ENCODE data around the gene RIOK3. TPM values are rescaled to one million over a fixed set of nuclear protein-coding genes. Genes with fewer than 3 reads are reported as not detected.

The RIOK3 gene
- 10 to 100 TPM; 21.9 to 39.7 (median 36.5) TPM for total RNA-seq
- 10 to 100 TPM; 30.4 to 37.4 TPM for polyA plus RNA-seq

DNA sequence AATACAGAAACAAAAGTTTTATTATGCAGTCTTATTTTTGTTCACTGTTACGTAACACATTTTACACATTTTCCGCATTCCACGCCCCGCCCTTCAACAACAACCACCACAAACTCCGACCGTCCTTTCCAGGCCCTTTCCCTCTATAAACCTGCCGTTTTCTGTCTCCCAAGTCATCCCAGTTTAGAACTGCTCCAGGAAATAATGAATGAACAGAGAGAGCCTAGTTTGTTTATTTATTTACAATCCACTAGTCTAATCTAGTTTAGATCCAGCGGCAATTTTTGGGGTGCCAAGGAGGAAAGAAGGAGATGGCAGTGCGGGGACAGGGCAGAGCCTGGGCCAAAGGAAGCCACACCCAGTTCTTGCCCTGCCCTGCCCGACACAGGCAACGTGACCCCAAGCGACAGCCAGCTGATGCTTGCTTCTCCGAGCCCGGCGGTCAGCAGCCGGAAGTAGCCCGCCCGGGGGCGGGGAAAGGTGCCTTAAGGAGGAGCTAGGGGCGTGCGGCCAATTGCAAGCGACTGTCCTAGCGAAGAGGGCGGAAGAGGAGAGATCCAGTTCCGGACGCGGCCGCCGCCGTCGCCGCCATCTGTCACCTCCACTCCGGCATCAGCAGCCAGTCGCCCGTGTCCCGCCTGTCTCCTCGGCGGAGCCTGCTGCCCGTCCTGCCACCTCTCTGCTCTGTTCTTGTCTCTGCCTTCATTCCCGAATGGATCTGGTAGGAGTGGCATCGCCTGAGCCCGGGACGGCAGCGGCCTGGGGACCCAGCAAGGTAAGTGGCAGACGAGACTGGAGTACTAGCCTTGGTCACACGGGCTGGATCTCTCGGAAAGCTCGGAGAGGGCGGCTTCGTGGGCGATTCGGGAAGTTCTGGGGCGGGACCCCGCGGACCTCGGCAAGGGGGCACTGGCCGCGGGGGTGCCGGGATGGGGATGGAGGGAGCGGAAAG, at the start of gene RIOK3:
TSS of gene RIOK3 (plus strand) at position 560 of the 952 bp plus-strand sequence. CDS start at position 713, 153 bp downstream.
- H3K27ac ChIP-seq, result peak within 1 kb of the TSS; percentile 90 to 96 (median 91)
- H3K36me3 ChIP-seq, result no peaks in the 10 kb centered on the region
- H3K9me3 ChIP-seq, result no peaks in the 10 kb centered on the region
- H3K4me1 ChIP-seq, result peaks cover 3 to 34% (median 20%) of the 10 kb centered on the region in 3 donors
- 0% methylated on average over 60 of the region's 60 CpGs for WGBS, 2 donors
- peak; percentile 67 for FAIRE-seq
- intact Hi-C loops (cut with DNase I), result no loop called here
- H3K27me3 ChIP-seq, result no peaks in the 10 kb centered on the region
- peak; percentile 97 to 99 (median 98) for DNase-seq
- TF ChIP-seq CTCF (IDR thresholded peaks at IDR 0.05), result no peak
- peak within 1 kb of the TSS; percentile 76 to 93 (median 86) for H3K4me3 ChIP-seq
- peak; percentile 97 to 99 (median 98) for ATAC-seq

DNA sequence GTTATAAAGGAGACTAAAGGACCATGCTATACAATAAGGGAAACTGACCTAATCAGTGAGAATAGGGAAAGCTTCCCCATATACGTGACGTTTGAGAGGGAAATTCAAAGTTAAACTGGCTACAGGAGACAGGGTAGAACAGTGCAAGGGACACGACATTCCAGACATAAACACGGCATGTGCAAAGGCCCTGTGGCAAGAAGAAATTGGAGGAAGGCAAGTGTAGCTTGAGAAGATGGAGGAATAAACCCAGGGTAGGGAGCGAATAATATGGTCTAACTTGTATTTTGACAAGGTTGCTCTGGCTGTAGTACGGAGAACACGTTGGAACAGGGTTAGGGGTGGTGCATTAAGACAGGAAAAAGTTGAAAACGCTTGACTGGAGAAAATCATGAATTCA, 49.8 kb upstream of the RIOK3 start:
- H3K4me3 ChIP-seq, result no peak overlapping the region
- ATAC-seq (no peak), FAIRE-seq (no peak), DNase-seq (no peak)
- H3K27me3 ChIP-seq, result no peaks in the 10 kb centered on the region
- H3K9me3 ChIP-seq, result no peaks in the 10 kb centered on the region
- TF ChIP-seq CTCF (IDR thresholded peaks at IDR 0.05), result no peak
- H3K36me3 ChIP-seq, result no peaks in the 10 kb centered on the region
- intact Hi-C loops (cut with DNase I), result no loop called here
- no peaks in the 10 kb centered on the region for H3K4me1 ChIP-seq
- 92 to 95% methylated on average over 8 of the region's 8 CpGs for WGBS, 2 donors
- no peak overlapping the region for H3K27ac ChIP-seq

DNA sequence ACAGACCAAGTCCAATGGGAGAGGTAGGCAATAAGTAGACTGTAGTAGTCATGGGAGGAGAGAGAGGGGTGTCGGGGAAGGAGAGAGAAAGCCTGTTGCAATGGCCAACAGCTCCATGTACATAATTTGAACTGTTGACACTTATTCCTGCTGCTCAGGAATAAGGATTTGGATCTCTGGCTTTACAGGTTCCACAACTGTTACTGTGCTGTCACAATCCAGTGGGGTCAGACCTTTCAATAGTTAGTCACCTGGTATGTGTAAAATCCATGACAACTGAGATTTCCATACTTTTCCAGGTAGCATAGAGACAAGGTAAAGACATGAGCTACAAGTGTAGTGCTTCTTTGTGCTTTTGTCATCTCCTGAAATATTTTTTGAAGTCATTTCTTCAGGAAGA, 47.5 kb upstream of the RIOK3 start:
- Histone ChIP-seq H3K27me3 (no peaks in the 10 kb centered on the region), H3K27ac (no peak overlapping the region), H3K36me3 (no peaks in the 10 kb centered on the region), H3K4me1 (no peaks in the 10 kb centered on the region), H3K4me3 (no peak overlapping the region), H3K9me3 (no peaks in the 10 kb centered on the region)
- no peak for TF ChIP-seq CTCF (IDR thresholded peaks at IDR 0.05)
- intact Hi-C loops (cut with DNase I), result no loop called here
- 80 to 93% methylated on average over 1 of the region's 1 CpG for WGBS, 2 donors
- no peak for FAIRE-seq
- no peak for ATAC-seq
- DNase-seq, result no peak

DNA sequence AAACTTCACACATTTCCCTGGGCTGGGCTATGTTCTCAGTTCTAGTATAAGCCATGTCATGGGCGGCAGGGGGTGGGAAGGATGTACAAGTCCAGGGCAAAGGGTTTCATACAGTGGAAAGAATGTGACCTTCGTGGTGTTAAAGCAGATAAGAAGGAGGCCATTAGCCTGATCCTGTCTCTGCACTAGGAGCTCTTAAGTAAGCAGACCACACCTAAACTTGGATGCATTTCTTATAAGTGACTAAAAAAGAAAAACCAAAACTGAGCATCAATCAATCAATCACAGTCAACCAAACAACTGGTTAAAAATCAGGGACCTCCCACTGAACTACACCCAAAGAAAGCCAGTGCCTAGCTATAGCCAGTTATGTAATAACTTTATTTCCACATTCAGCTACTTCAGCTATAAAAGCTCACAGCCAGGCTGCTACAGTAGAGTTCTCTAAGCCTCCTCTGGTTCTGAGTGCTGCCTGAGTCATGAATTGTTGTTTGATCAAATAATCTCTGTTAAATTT, 46.8 kb upstream of the RIOK3 start:
- 43 to 56% methylated on average over 2 of the region's 2 CpGs for WGBS, 2 donors

More for the DNA sequence above, 46.8 kb upstream of the RIOK3 start:
- H3K27me3 ChIP-seq, result no peaks in the 10 kb centered on the region
- H3K9me3 ChIP-seq, result no peaks in the 10 kb centered on the region
- no peak overlapping the region for H3K27ac ChIP-seq
- ATAC-seq, result peak in 1 of 4 donors; percentile 21
- intact Hi-C loops (cut with DNase I), result no loop called here
- H3K4me1 ChIP-seq, result no peaks in the 10 kb centered on the region
- no peak for DNase-seq
- no peak for TF ChIP-seq CTCF (IDR thresholded peaks at IDR 0.05)
- H3K36me3 ChIP-seq, result no peaks in the 10 kb centered on the region
- no peak for FAIRE-seq
- H3K4me3 ChIP-seq, result no peak overlapping the region

Measured in pancreas (tissue), 10 donors.